HepG2 (cell line): ENCODE results near the gene VEGFB. TPM values are rescaled to one million over a fixed set of nuclear protein-coding genes. Genes with fewer than 3 reads are reported as not detected.

Source experiments
- ATAD3A ChIP-seq: sonication (generic); formaldehyde crosslinking; IDR thresholded peaks from 2 replicates; pipeline ENCODE4 v1.4.0; 2020; ENCODE audit warnings: missing genetic modification reagents
- ERF ChIP-seq: IDR thresholded peaks from 2 replicates; pipeline ENCODE4 v1.6.1; 2018; ENCODE audit warnings: missing biosample characterization, missing genetic modification reagents
- FOXK2 ChIP-seq: fragments of 450-650 bp; IDR thresholded peaks from 2 replicates; pipeline ENCODE4 v1.6.1; 2016
- IRF2 ChIP-seq: IDR thresholded peaks from 2 replicates; pipeline ENCODE4 v1.6.1; 2018; ENCODE audit warnings: missing genetic modification reagents, missing compliant biosample characterization
- NCOA2 ChIP-seq: sonication (generic); formaldehyde crosslinking; IDR thresholded peaks from 2 replicates; pipeline ENCODE4 v1.8.0; 2022; ENCODE audit warnings: inconsistent platforms
- NR2C2 ChIP-seq: sonication (generic); formaldehyde crosslinking; IDR thresholded peaks from 2 replicates; pipeline ENCODE4 v1.4.0; 2020; ENCODE audit warnings: missing genetic modification reagents, mild to moderate bottlenecking, moderate library complexity, borderline replicate concordance
- TBX2 ChIP-seq: sonication (generic); formaldehyde crosslinking; IDR thresholded peaks from 2 replicates; pipeline ENCODE4 v1.5.0; 2020; ENCODE audit warnings: missing genetic modification reagents, mild to moderate bottlenecking, borderline replicate concordance
- ZNF260 ChIP-seq: sonication (generic); formaldehyde crosslinking; IDR thresholded peaks from 2 replicates; pipeline ENCODE4 v1.4.0; 2020; ENCODE audit warnings: missing genetic modification reagents, low read depth, mild to moderate bottlenecking, borderline replicate concordance
- ZNF367 ChIP-seq: sonication (generic); formaldehyde crosslinking; IDR thresholded peaks from 2 replicates; pipeline ENCODE4 v1.4.0; 2020; ENCODE audit warnings: missing genetic modification reagents, borderline replicate concordance
- ZNF451 ChIP-seq: sonication (generic); formaldehyde crosslinking; IDR thresholded peaks from 2 replicates; pipeline ENCODE4 v1.5.0; 2020; ENCODE audit warnings: mild to moderate bottlenecking, missing genetic modification reagents
- ZNF672 ChIP-seq: sonication (generic); formaldehyde crosslinking; IDR thresholded peaks from 2 replicates; pipeline ENCODE4 v1.8.1; 2022; ENCODE audit warnings: missing genetic modification reagents
- ZNF737 ChIP-seq: sonication (generic); formaldehyde crosslinking; IDR thresholded peaks from 2 replicates; pipeline ENCODE4 v1.5.0; 2020; ENCODE audit warnings: missing genetic modification reagents, mild to moderate bottlenecking, borderline replicate concordance
- ZNF747 ChIP-seq: sonication (generic); formaldehyde crosslinking; IDR thresholded peaks from 2 replicates; pipeline ENCODE4 v1.8.1; 2023; ENCODE audit warnings: missing genetic modification reagents, mild to moderate bottlenecking, borderline replicate concordance
- ZSCAN21 ChIP-seq: sonication (generic); formaldehyde crosslinking; IDR thresholded peaks from 2 replicates; pipeline ENCODE4 v1.8.0; 2022; ENCODE audit warnings: mild to moderate bottlenecking, missing genetic modification reagents, moderate library complexity, borderline replicate concordance
- polyA plus RNA-seq, 8 experiments: library from polyadenylated mRNA; depleted of rRNA in 3 of 8; stranded (reverse) in 7 of 8; unstranded in 1 of 8; fragments of >200 nt; fragmentation: Illumina TruSeq in 4 of 8; extraction: Trizol in 4 of 8; gene quantifications; 2 replicates each; pipeline versions ENCODE4 v1.2.1 to v1.2.3, GENCODE V29; 2011 to 2016; ENCODE audit warnings: low read depth in 4 of 8, missing spikeins in 1 of 8, mixed read lengths in 1 of 8; ENCODE audit not compliant: insufficient read depth in 1 of 8
- total RNA-seq, 5 experiments: library from RNA; depleted of rRNA; stranded (reverse); fragments of >200 nt; fragmentation: Illumina TruSeq; extraction: Trizol; gene quantifications; 2 replicates each; pipeline ENCODE4 v1.2.3, GENCODE V29; 2016; ENCODE audit warnings: low read depth in 1 of 5
- TF ChIP-seq, protein P1 (sequence below): sonication (generic); formaldehyde crosslinking; IDR thresholded peaks from 2 replicates; pipeline ENCODE4 v1.8.0; 2022; ENCODE audit warnings: low read depth, missing genetic modification reagents
- TF ChIP-seq, protein P2 (sequence below): sonication (generic); formaldehyde crosslinking; IDR thresholded peaks from 2 replicates; pipeline ENCODE4 v1.5.0; 2020; ENCODE audit warnings: mild to moderate bottlenecking, missing genetic modification reagents, borderline replicate concordance
- TF ChIP-seq, protein P3 (sequence below): sonication (generic); formaldehyde crosslinking; IDR thresholded peaks from 2 replicates; pipeline ENCODE4 v1.5.0; 2020; ENCODE audit warnings: mild to moderate bottlenecking, missing genetic modification reagents
- TF ChIP-seq, protein P4 (sequence below): sonication (generic); formaldehyde crosslinking; IDR thresholded peaks from 2 replicates; pipeline ENCODE4 v1.8.0; 2022; ENCODE audit warnings: mild to moderate bottlenecking, missing genetic modification reagents, borderline replicate concordance
- TF ChIP-seq, protein P5 (sequence below): IDR thresholded peaks from 2 replicates; pipeline ENCODE4 v1.6.1; 2016

The VEGFB gene
- total and polyA plus RNA-seq, 2 of the 13 experiments (the other 11 are each of a cell fraction or from before 2014, with no cell fraction given) = 9.0 to 11.3 TPM

DNA sequence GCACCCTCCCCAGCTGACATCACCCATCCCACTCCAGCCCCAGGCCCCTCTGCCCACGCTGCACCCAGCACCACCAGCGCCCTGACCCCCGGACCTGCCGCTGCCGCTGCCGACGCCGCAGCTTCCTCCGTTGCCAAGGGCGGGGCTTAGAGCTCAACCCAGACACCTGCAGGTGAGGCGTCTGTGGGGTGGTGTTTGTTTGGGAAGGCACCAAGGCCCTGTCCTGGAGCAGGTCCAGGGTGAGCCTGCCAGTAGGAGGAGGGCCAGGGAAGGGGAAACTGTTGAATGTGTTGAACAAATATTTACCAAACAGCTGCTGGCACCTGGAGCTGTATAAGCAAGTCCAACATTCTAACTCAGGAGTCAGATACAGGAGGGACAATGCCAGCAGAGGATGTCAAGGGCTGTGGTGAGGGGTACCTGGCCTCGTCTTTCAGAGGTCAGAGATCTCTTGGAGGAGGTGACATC, 3.1 kb downstream of the VEGFB start (continued):
- TF ChIP-seq ZNF737 (CRISPR knock-in tag) = no peak
- TF ChIP-seq ZNF367 (CRISPR knock-in tag) = no peak
- TF ChIP-seq, protein P1, sequence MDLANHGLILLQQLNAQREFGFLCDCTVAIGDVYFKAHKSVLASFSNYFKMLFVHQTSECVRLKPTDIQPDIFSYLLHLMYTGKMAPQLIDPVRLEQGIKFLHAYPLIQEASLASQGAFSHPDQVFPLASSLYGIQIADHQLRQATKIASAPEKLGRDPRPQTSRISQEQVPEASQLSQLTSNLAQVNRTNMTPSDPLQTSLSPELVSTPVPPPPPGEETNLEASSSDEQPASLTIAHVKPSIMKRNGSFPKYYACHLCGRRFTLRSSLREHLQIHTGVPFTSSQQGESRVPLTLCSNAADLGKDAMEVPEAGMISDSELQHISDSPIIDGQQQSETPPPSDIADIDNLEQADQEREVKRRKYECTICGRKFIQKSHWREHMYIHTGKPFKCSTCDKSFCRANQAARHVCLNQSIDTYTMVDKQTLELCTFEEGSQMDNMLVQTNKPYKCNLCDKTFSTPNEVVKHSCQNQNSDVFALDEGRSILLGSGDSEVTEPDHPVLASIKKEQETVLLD (CRISPR knock-in tag) = peak; percentile 62
- TF ChIP-seq, protein P2, sequence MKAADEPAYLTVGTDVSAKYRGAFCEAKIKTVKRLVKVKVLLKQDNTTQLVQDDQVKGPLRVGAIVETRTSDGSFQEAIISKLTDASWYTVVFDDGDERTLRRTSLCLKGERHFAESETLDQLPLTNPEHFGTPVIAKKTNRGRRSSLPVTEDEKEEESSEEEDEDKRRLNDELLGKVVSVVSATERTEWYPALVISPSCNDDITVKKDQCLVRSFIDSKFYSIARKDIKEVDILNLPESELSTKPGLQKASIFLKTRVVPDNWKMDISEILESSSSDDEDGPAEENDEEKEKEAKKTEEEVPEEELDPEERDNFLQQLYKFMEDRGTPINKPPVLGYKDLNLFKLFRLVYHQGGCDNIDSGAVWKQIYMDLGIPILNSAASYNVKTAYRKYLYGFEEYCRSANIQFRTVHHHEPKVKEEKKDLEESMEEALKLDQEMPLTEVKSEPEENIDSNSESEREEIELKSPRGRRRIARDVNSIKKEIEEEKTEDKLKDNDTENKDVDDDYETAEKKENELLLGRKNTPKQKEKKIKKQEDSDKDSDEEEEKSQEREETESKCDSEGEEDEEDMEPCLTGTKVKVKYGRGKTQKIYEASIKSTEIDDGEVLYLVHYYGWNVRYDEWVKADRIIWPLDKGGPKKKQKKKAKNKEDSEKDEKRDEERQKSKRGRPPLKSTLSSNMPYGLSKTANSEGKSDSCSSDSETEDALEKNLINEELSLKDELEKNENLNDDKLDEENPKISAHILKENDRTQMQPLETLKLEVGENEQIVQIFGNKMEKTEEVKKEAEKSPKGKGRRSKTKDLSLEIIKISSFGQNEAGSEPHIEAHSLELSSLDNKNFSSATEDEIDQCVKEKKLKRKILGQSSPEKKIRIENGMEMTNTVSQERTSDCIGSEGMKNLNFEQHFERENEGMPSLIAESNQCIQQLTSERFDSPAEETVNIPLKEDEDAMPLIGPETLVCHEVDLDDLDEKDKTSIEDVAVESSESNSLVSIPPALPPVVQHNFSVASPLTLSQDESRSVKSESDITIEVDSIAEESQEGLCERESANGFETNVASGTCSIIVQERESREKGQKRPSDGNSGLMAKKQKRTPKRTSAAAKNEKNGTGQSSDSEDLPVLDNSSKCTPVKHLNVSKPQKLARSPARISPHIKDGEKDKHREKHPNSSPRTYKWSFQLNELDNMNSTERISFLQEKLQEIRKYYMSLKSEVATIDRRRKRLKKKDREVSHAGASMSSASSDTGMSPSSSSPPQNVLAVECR (CRISPR knock-in tag) = peak; percentile 83; the same call in 1 of the 2 replicates
- TF ChIP-seq, protein P3, sequence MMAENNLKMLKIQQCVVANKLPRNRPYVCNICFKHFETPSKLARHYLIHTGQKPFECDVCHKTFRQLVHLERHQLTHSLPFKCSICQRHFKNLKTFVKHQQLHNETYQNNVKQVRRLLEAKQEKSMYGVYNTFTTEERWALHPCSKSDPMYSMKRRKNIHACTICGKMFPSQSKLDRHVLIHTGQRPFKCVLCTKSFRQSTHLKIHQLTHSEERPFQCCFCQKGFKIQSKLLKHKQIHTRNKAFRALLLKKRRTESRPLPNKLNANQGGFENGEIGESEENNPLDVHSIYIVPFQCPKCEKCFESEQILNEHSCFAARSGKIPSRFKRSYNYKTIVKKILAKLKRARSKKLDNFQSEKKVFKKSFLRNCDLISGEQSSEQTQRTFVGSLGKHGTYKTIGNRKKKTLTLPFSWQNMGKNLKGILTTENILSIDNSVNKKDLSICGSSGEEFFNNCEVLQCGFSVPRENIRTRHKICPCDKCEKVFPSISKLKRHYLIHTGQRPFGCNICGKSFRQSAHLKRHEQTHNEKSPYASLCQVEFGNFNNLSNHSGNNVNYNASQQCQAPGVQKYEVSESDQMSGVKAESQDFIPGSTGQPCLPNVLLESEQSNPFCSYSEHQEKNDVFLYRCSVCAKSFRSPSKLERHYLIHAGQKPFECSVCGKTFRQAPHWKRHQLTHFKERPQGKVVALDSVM (CRISPR knock-in tag) = no peak
- peak; percentile 50; the same call in 1 of the 2 replicates for TF ChIP-seq NCOA2 (CRISPR knock-in tag)
- TF ChIP-seq ZNF747 (CRISPR knock-in tag) = no peak
- TF ChIP-seq IRF2 (CRISPR knock-in tag) = peak; percentile 54; the same call in 1 of the 2 replicates
- no peak for TF ChIP-seq ZSCAN21
- no peak for TF ChIP-seq ATAD3A
- TF ChIP-seq, protein P4, sequence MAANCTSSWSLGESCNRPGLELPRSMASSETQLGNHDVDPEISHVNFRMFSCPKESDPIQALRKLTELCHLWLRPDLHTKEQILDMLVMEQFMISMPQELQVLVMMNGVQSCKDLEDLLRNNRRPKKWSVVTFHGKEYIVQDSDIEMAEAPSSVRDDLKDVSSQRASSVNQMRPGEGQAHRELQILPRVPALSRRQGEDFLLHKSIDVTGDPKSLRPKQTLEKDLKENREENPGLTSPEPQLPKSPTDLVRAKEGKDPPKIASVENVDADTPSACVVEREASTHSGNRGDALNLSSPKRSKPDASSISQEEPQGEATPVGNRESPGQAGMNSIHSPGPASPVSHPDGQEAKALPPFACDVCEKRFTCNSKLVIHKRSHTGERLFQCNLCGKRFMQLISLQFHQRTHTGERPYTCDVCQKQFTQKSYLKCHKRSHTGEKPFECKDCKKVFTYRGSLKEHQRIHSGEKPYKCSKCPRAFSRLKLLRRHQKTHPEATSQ (CRISPR knock-in tag) = no peak
- TF ChIP-seq, protein P5, sequence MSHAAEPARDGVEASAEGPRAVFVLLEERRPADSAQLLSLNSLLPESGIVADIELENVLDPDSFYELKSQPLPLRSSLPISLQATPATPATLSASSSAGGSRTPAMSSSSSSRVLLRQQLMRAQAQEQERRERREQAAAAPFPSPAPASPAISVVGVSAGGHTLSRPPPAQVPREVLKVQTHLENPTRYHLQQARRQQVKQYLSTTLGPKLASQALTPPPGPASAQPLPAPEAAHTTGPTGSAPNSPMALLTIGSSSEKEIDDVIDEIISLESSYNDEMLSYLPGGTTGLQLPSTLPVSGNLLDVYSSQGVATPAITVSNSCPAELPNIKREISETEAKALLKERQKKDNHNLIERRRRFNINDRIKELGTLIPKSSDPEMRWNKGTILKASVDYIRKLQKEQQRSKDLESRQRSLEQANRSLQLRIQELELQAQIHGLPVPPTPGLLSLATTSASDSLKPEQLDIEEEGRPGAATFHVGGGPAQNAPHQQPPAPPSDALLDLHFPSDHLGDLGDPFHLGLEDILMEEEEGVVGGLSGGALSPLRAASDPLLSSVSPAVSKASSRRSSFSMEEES (CRISPR knock-in tag) = no peak; the same call in 1 of the 2 replicates
- TF ChIP-seq NR2C2 (CRISPR knock-in tag) = peak; percentile 33; the same call in 1 of the 2 replicates
- 0 out of 2 replicates have a peak, but pooled peaks have one; percentile 80 for TF ChIP-seq ZNF451 (CRISPR knock-in tag)
- TF ChIP-seq ERF (CRISPR knock-in tag) = peak; percentile 87; the same call in 1 of the 2 replicates
- TF ChIP-seq TBX2 (CRISPR knock-in tag) = peak; percentile 97
- no peak for TF ChIP-seq ZNF672 (CRISPR knock-in tag)
- no peak for TF ChIP-seq ZNF260 (CRISPR knock-in tag)
- TF ChIP-seq FOXK2 = no peak
